ENCODE data around the gene AKAP8L. TPM values are rescaled to one million over a fixed set of nuclear protein-coding genes. Genes with fewer than 3 reads are reported as not detected.

AKAP8L gene
- total and polyA plus RNA-seq, 2 donors (not counting 1 experiment from before 2014, with no cell fraction given): 184 to 211 TPM

GRCh38 chr19:15371786-15372380 is 46.9 kb downstream of the AKAP8L start:
- H3K9ac ChIP-seq (ENCODE audit: low read length): no peak overlapping the region
- ChIA-PET CTCF (interaction anchor here (1.1 kb wide), 1 partner anchor 11 kb away, joined by 3 read pairs; no protein-coding TSS in a partner anchor), POLR2A (no interaction called here)
- no peak overlapping the region for H3K4me3 ChIP-seq (ENCODE audit: control extremely low read depth in 1 of 5, extremely low read depth in 1 of 5, insufficient read depth in 1 of 5, low read depth in 2 of 5, low read length in 4 of 5)
- peaks cover 6 to 8% of the 10 kb centered on the region in 2 donors for H3K4me1 ChIP-seq (ENCODE audit: control insufficient read depth in 2 of 2, insufficient read depth in 2 of 2, low read length in 2 of 2)
- peaks cover 93% of the 10 kb centered on the region for H4K20me1 ChIP-seq (ENCODE audit: control insufficient read depth, insufficient read depth, low read length, poor library complexity, severe bottlenecking)
- H3K9me3 Mint-ChIP-seq (ENCODE audit: insufficient read depth): no peaks in the 10 kb centered on the region
- H3K27me3 Mint-ChIP-seq: no peaks in the 10 kb centered on the region
- no peak overlapping the region for H3K27ac Mint-ChIP-seq
- H3K27ac ChIP-seq (ENCODE audit: low read length in 2 of 2): no peak overlapping the region
- H2AFZ ChIP-seq (ENCODE audit: insufficient read depth, low read depth, low read length, poor library complexity, severe bottlenecking): no peak overlapping the region
- peaks cover 2 to 79% of the 10 kb centered on the region in 2 experiments for H3K36me3 ChIP-seq (replicated peaks in 1 of 2; ENCODE audit: control extremely low read depth in 1 of 2, control insufficient read depth in 1 of 2, extremely low read depth in 1 of 2, insufficient read depth in 2 of 2, low read length in 1 of 2)
- TF ChIP-seq EZH2 (IDR thresholded peaks at IDR 0.05; ENCODE audit: borderline replicate concordance, insufficient read depth, low read depth, low read length, poor library complexity, severe bottlenecking): no peak
- TF ChIP-seq, protein P1, sequence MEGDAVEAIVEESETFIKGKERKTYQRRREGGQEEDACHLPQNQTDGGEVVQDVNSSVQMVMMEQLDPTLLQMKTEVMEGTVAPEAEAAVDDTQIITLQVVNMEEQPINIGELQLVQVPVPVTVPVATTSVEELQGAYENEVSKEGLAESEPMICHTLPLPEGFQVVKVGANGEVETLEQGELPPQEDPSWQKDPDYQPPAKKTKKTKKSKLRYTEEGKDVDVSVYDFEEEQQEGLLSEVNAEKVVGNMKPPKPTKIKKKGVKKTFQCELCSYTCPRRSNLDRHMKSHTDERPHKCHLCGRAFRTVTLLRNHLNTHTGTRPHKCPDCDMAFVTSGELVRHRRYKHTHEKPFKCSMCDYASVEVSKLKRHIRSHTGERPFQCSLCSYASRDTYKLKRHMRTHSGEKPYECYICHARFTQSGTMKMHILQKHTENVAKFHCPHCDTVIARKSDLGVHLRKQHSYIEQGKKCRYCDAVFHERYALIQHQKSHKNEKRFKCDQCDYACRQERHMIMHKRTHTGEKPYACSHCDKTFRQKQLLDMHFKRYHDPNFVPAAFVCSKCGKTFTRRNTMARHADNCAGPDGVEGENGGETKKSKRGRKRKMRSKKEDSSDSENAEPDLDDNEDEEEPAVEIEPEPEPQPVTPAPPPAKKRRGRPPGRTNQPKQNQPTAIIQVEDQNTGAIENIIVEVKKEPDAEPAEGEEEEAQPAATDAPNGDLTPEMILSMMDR (IDR thresholded peaks at IDR 0.05): no peak
- WGBS (ENCODE audit: insufficient coverage): over 99% methylated on average over 16 of the region's 17 CpGs
- H3K9me3 ChIP-seq (ENCODE audit: control extremely low read depth in 1 of 3, control insufficient read depth in 2 of 3, insufficient read depth in 1 of 3, low read length in 2 of 3): no peaks in the 10 kb centered on the region
- no peak overlapping the region for H3K4me3 Mint-ChIP-seq
- H3K4me1 Mint-ChIP-seq: peaks cover 10% of the 10 kb centered on the region
- no peak overlapping the region for H3K4me2 ChIP-seq (replicated peaks; ENCODE audit: low read depth, low read length, poor library complexity, severe bottlenecking)
- no peaks in the 10 kb centered on the region for H3K27me3 ChIP-seq (replicated peaks in 1 of 4; ENCODE audit: control extremely low read depth in 1 of 4, control insufficient read depth in 3 of 4, insufficient read depth in 4 of 4, low read length in 3 of 4)
- intact Hi-C loops (cut with micrococcal nuclease): no loop called here
- H3K79me2 ChIP-seq (ENCODE audit: control insufficient read depth, insufficient read depth, low read length): peaks cover 92% of the 10 kb centered on the region
- ATAC-seq (ENCODE audit: low read depth): no peak
- no peak for DNase-seq

- CTCF ChIA-PET: interaction anchor here (1.1 kb wide), 1 partner anchor 11 kb away, joined by 3 read pairs; no protein-coding TSS in a partner anchor
- no peak overlapping the region for H3K27ac Mint-ChIP-seq
- intact Hi-C loops (cut with micrococcal nuclease): no loop called here
Measured at GRCh38 chr19:15371119-15371518, 47.7 kb downstream of the AKAP8L start.

More at GRCh38 chr19:15371119-15371518, 47.7 kb downstream of the AKAP8L start:
- POLR2A ChIA-PET: no interaction called here
- Mint-ChIP-seq H3K4me3 (no peak overlapping the region), H3K27me3 (no peaks in the 10 kb centered on the region), H3K4me1 (peaks cover 5% of the 10 kb centered on the region), H3K9me3 (ENCODE audit: insufficient read depth) (no peaks in the 10 kb centered on the region)
- Histone ChIP-seq H3K9me3 (ENCODE audit: control extremely low read depth in 1 of 3, control insufficient read depth in 2 of 3, insufficient read depth in 1 of 3, low read length in 2 of 3) (no peaks in the 10 kb centered on the region), H3K4me3 (ENCODE audit: control extremely low read depth in 1 of 5, extremely low read depth in 1 of 5, insufficient read depth in 1 of 5, low read depth in 2 of 5, low read length in 4 of 5) (no peak overlapping the region), H3K4me2 (replicated peaks; ENCODE audit: low read depth, low read length, poor library complexity, severe bottlenecking) (no peak overlapping the region), H3K4me1 (ENCODE audit: control insufficient read depth in 2 of 2, insufficient read depth in 2 of 2, low read length in 2 of 2) (peaks cover 0 to 4% of the 10 kb centered on the region in 2 donors), H2AFZ (ENCODE audit: insufficient read depth, low read depth, low read length, poor library complexity, severe bottlenecking) (no peak overlapping the region), H3K79me2 (ENCODE audit: control insufficient read depth, insufficient read depth, low read length) (peaks cover 84% of the 10 kb centered on the region), H3K9ac (ENCODE audit: low read length) (no peak overlapping the region), H4K20me1 (ENCODE audit: control insufficient read depth, insufficient read depth, low read length, poor library complexity, severe bottlenecking) (peaks cover 86% of the 10 kb centered on the region), H3K36me3 (replicated peaks in 1 of 2; ENCODE audit: control extremely low read depth in 1 of 2, control insufficient read depth in 1 of 2, extremely low read depth in 1 of 2, insufficient read depth in 2 of 2, low read length in 1 of 2) (peaks cover 2 to 87% of the 10 kb centered on the region in 2 experiments), H3K27ac (ENCODE audit: low read length in 2 of 2) (no peak overlapping the region), H3K27me3 (replicated peaks in 1 of 4; ENCODE audit: control extremely low read depth in 1 of 4, control insufficient read depth in 3 of 4, insufficient read depth in 4 of 4, low read length in 3 of 4) (no peaks in the 10 kb centered on the region)
- TF ChIP-seq, protein P1 (IDR thresholded peaks at IDR 0.05): no peak
- TF ChIP-seq EZH2 (IDR thresholded peaks at IDR 0.05; ENCODE audit: borderline replicate concordance, insufficient read depth, low read depth, low read length, poor library complexity, severe bottlenecking): no peak
- ATAC-seq (ENCODE audit: low read depth) (no peak), DNase-seq (no peak)
- 98% methylated on average over 5 of the region's 7 CpGs for WGBS (ENCODE audit: insufficient coverage)
